Measurements from ENCODE around the gene PLA2G2F. TPM values are rescaled to one million over a fixed set of nuclear protein-coding genes. Genes with fewer than 3 reads are reported as not detected.

Gene PLA2G2F
- total RNA-seq, 2 experiments from 2014 or later = not detected

- no peaks in the 10 kb centered on the region for H3K4me1 ChIP-seq (ENCODE audit: insufficient read depth, low read length)
- intact Hi-C loops (cut with DNase I, micrococcal nuclease) = no loop called here
- Mint-ChIP-seq H3K36me3 (ENCODE audit: low read depth) (no peaks in the 10 kb centered on the region), H3K9me3 (no peaks in the 10 kb centered on the region), H3K27me3 (no peaks in the 10 kb centered on the region), H3K4me3 (no peak overlapping the region), H3K27ac (no peak overlapping the region), H3K4me1 (ENCODE audit: low read depth) (no peaks in the 10 kb centered on the region)
- DNase-seq (no peak), ATAC-seq (ENCODE audit: poor library complexity) (no peak)
- no peaks in the 10 kb centered on the region for H3K36me3 ChIP-seq (ENCODE audit: insufficient read depth, low read length)
- POLR2A ChIA-PET = no interaction called here
- no peak overlapping the region for H3K27ac ChIP-seq (ENCODE audit: low read depth in 1 of 2, low read length in 2 of 2)
- H3K4me3 ChIP-seq (ENCODE audit: low read length) = no peak overlapping the region
- H3K9me3 ChIP-seq (ENCODE audit: control insufficient read depth in 1 of 2, insufficient read depth in 1 of 2, low read length in 2 of 2) = no peaks in the 10 kb centered on the region
- CTCF ChIA-PET = interaction anchor here (0.6 kb wide), 1 partner anchor 106 kb away, joined by 5 read pairs; no protein-coding TSS in a partner anchor
- H3K27me3 ChIP-seq (ENCODE audit: control insufficient read depth in 1 of 2, insufficient read depth in 2 of 2, low read length in 2 of 2) = peaks cover 0 to 3% of the 10 kb centered on the region in 2 experiments
- TF ChIP-seq CTCF (IDR thresholded peaks at IDR 0.05) = no peak
These were observed 31.8 kb upstream of the PLA2G2F start for GRCh38 chr1:20107351-20107750.

- CTCF ChIA-PET = interaction anchor here (0.6 kb wide), 1 partner anchor 105 kb away, joined by 5 read pairs; no protein-coding TSS in a partner anchor
- Mint-ChIP-seq H3K9me3 (no peaks in the 10 kb centered on the region), H3K36me3 (ENCODE audit: low read depth) (no peaks in the 10 kb centered on the region), H3K4me3 (no peak overlapping the region), H3K27me3 (no peaks in the 10 kb centered on the region), H3K27ac (no peak overlapping the region), H3K4me1 (ENCODE audit: low read depth) (no peaks in the 10 kb centered on the region)
- DNase-seq (no peak), ATAC-seq (ENCODE audit: poor library complexity) (no peak)
- no peak for TF ChIP-seq CTCF (IDR thresholded peaks at IDR 0.05)
- no peaks in the 10 kb centered on the region for H3K36me3 ChIP-seq (ENCODE audit: insufficient read depth, low read length)
- POLR2A ChIA-PET = no interaction called here
- intact Hi-C loops (cut with DNase I, micrococcal nuclease) = no loop called here
- no peaks in the 10 kb centered on the region for H3K4me1 ChIP-seq (ENCODE audit: insufficient read depth, low read length)
- H3K27ac ChIP-seq (ENCODE audit: low read depth in 1 of 2, low read length in 2 of 2) = no peak overlapping the region
- H3K4me3 ChIP-seq (ENCODE audit: low read length) = no peak overlapping the region
- H3K9me3 ChIP-seq (ENCODE audit: control insufficient read depth in 1 of 2, insufficient read depth in 1 of 2, low read length in 2 of 2) = no peaks in the 10 kb centered on the region
- peaks cover 0 to 3% of the 10 kb centered on the region in 2 experiments for H3K27me3 ChIP-seq (ENCODE audit: control insufficient read depth in 1 of 2, insufficient read depth in 2 of 2, low read length in 2 of 2)
These were observed 31.3 kb upstream of the PLA2G2F start for GRCh38 chr1:20107796-20108195.

GRCh38 chr1:20108366-20109123 lies 30.6 kb upstream of the PLA2G2F start:
- H3K27ac Mint-ChIP-seq = no peak overlapping the region
- no peaks in the 10 kb centered on the region for H3K9me3 Mint-ChIP-seq
- H3K9me3 ChIP-seq (ENCODE audit: control insufficient read depth in 1 of 2, insufficient read depth in 1 of 2, low read length in 2 of 2) = no peaks in the 10 kb centered on the region
- H3K27ac ChIP-seq (ENCODE audit: low read depth in 1 of 2, low read length in 2 of 2) = no peak overlapping the region
- no peaks in the 10 kb centered on the region for H3K36me3 ChIP-seq (ENCODE audit: insufficient read depth, low read length)
- ChIA-PET CTCF (no interaction called here), POLR2A (no interaction called here)
- no peaks in the 10 kb centered on the region for H3K36me3 Mint-ChIP-seq (ENCODE audit: low read depth)
- ATAC-seq (ENCODE audit: poor library complexity) = no peak
- H3K4me3 Mint-ChIP-seq = no peak overlapping the region
- H3K4me1 ChIP-seq (ENCODE audit: insufficient read depth, low read length) = no peaks in the 10 kb centered on the region
- H3K4me3 ChIP-seq (ENCODE audit: low read length) = no peak overlapping the region
- peaks cover 0 to 3% of the 10 kb centered on the region in 2 experiments for H3K27me3 ChIP-seq (ENCODE audit: control insufficient read depth in 1 of 2, insufficient read depth in 2 of 2, low read length in 2 of 2)
- intact Hi-C loops (cut with DNase I, micrococcal nuclease) = no loop called here
- no peaks in the 10 kb centered on the region for H3K4me1 Mint-ChIP-seq (ENCODE audit: low read depth)
- TF ChIP-seq CTCF (IDR thresholded peaks at IDR 0.05) = no peak
- DNase-seq = no peak
- H3K27me3 Mint-ChIP-seq = no peaks in the 10 kb centered on the region

Measured in CD4-positive, alpha-beta T cell (primary cell).